Keratinocyte (primary cell): ENCODE measurements around the gene PRR20G. TPM values are rescaled to one million over a fixed set of nuclear protein-coding genes. Genes with fewer than 3 reads are reported as not detected.

Experiments
- DNase-seq: peaks from one replicate; pipeline ENCODE4 v3.0.0-alpha.2; 2011; ENCODE audit warnings: low read depth, missing footprints, low spot score
- FAIRE-seq: peaks from 2 replicates; lab custom pipeline; 2011; peaks lifted over from hg19 to GRCh38; lab: Jason Lieb, UNC
- H2AFZ ChIP-seq: 2 replicates; pipeline ENCODE4 v1.6.0; 2012; ENCODE audit warnings: low read length, control low read depth, inconsistent platforms; ENCODE audit not compliant: control insufficient read depth
- H3K27ac ChIP-seq: 2 replicates; pipeline ENCODE4 v1.5.1; 2011; ENCODE audit warnings: low read length; ENCODE audit not compliant: control insufficient read depth, insufficient read depth
- H3K27me3 ChIP-seq: 3 replicates; pipeline ENCODE4 v1.6.0; 2011; ENCODE audit warnings: low read length; ENCODE audit not compliant: control insufficient read depth, insufficient read depth; ENCODE audit errors: extremely low read depth
- H3K36me3 ChIP-seq, 2 experiments: 2 replicates in 1 of 2; 3 replicates in 1 of 2; pipeline ENCODE4 v1.5.1; 2011; ENCODE audit warnings: low read length in 2 of 2, mild to moderate bottlenecking in 1 of 2; ENCODE audit not compliant: control insufficient read depth in 2 of 2, insufficient read depth in 2 of 2; ENCODE audit errors: extremely low read depth in 1 of 2
- H3K4me1 ChIP-seq: 3 replicates; pipeline ENCODE4 v1.5.1; 2011; ENCODE audit warnings: low read length; ENCODE audit not compliant: control insufficient read depth, insufficient read depth; ENCODE audit errors: extremely low read depth
- H3K4me2 ChIP-seq: 3 replicates; pipeline ENCODE4 v1.6.0; 2011; ENCODE audit warnings: low read depth, low read length; ENCODE audit not compliant: control insufficient read depth, insufficient read depth; ENCODE audit errors: extremely low read depth
- H3K4me3 ChIP-seq, 3 experiments: fragments of 200-600 bp in 1 of 3; sonication (generic) in 1 of 3; 2 replicates in 2 of 3; 3 replicates in 1 of 3; pipeline ENCODE4 v1.5.1; 2011 to 2016; ENCODE audit warnings: low read length in 3 of 3, mild to moderate bottlenecking in 3 of 3, control low read depth in 2 of 3, inconsistent platforms in 1 of 3, low read depth in 1 of 3, mixed read lengths in 1 of 3, mixed run types in 1 of 3, moderate library complexity in 1 of 3; ENCODE audit not compliant: control insufficient read depth in 2 of 3, insufficient read depth in 2 of 3; ENCODE audit errors: extremely low read depth in 1 of 3
- H3K79me2 ChIP-seq: 2 replicates; pipeline ENCODE4 v1.6.0; 2012; ENCODE audit warnings: low read length; ENCODE audit not compliant: control insufficient read depth, insufficient read depth
- H3K9ac ChIP-seq: 3 replicates; pipeline ENCODE4 v1.6.0; 2011; ENCODE audit warnings: low read length; ENCODE audit not compliant: control insufficient read depth, insufficient read depth; ENCODE audit errors: extremely low read depth
- H3K9me1 ChIP-seq: 3 replicates; pipeline ENCODE4 v1.6.0; 2011; ENCODE audit warnings: low read length; ENCODE audit not compliant: control insufficient read depth, insufficient read depth; ENCODE audit errors: extremely low read depth
- H3K9me3 ChIP-seq: 2 replicates; pipeline ENCODE4 v1.5.1; 2012; ENCODE audit warnings: low read depth, low read length; ENCODE audit not compliant: control insufficient read depth
- H4K20me1 ChIP-seq: 3 replicates; pipeline ENCODE4 v1.6.0; 2011; ENCODE audit warnings: low read length; ENCODE audit not compliant: control insufficient read depth, insufficient read depth; ENCODE audit errors: extremely low read depth
- EZH2 ChIP-seq: IDR thresholded peaks from one replicate; pipeline ENCODE4 v1.6.1; 2012; ENCODE audit warnings: inconsistent platforms, mild to moderate bottlenecking, low read length, moderate library complexity
- dilution Hi-C: fragments of 300-500 bp; cut with MboI; formaldehyde crosslinking; loops from one replicate; pipeline ENCODE4 v1.7.0; 2020; ENCODE audit warnings: low sequenced_read_pairs; ENCODE audit not compliant: extremely low pct_ligation_motif_present
- polyA plus RNA-seq, 5 experiments: library from polyadenylated mRNA; depleted of rRNA in 3 of 5; stranded (reverse) in 3 of 5; stranded (forward) in 1 of 5; unstranded in 1 of 5; fragments of >200 nt; gene quantifications; 1 replicate in 1 of 5; 2 replicates in 3 of 5; 3 replicates in 1 of 5; pipeline versions ENCODE4 v1.2.1 to v1.2.3, GENCODE V29; 2011 to 2012; ENCODE audit warnings: missing spikeins in 2 of 5, low read depth in 1 of 5, low replicate concordance in 1 of 5
- TF ChIP-seq, protein P1 (sequence below), 3 experiments: IDR thresholded peaks in 1 of 3; conservative IDR thresholded peaks in 1 of 3; optimal IDR thresholded peaks in 1 of 3; 2 replicates in 2 of 3; 3 replicates in 1 of 3; pipeline versions ENCODE3 to v1.5.1; 2011; ENCODE audit warnings: low read length in 3 of 3, mild to moderate bottlenecking in 3 of 3, moderate library complexity in 2 of 3, control low read depth in 1 of 3, inconsistent platforms in 1 of 3; ENCODE audit not compliant: insufficient read depth in 2 of 3; ENCODE audit errors: extremely low read depth in 1 of 3

PRR20G gene
- polyA plus RNA-seq, 1 donor (not counting 4 experiments of a cell fraction or from before 2014, with no cell fraction given) = not detected

DNA sequence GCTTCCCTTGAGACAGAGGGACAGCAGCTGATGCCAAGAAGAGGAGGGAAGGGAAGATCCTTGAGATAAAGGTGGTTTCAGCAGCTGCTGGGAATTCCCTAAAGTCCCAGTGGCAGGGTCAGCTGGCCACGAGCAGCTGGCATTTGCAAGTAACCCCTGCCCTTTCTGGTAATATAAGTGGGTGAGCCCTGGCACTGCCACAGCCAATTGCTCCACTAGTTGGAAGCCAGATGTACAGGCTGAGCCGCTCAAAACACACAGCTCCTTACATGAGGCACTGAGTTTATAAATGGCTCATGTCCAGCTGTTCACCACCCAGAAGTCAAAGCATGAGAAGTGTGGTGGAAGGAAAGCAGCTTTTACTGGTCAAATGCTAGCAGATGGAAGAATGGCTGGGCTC is 35.4 kb downstream of the PRR20G start:
- DNase-seq (no peak), FAIRE-seq (no peak)
- TF ChIP-seq EZH2 = no peak
- TF ChIP-seq, protein P1, sequence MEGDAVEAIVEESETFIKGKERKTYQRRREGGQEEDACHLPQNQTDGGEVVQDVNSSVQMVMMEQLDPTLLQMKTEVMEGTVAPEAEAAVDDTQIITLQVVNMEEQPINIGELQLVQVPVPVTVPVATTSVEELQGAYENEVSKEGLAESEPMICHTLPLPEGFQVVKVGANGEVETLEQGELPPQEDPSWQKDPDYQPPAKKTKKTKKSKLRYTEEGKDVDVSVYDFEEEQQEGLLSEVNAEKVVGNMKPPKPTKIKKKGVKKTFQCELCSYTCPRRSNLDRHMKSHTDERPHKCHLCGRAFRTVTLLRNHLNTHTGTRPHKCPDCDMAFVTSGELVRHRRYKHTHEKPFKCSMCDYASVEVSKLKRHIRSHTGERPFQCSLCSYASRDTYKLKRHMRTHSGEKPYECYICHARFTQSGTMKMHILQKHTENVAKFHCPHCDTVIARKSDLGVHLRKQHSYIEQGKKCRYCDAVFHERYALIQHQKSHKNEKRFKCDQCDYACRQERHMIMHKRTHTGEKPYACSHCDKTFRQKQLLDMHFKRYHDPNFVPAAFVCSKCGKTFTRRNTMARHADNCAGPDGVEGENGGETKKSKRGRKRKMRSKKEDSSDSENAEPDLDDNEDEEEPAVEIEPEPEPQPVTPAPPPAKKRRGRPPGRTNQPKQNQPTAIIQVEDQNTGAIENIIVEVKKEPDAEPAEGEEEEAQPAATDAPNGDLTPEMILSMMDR (optimal IDR thresholded peaks at IDR 0.05 in 1 of 3, IDR thresholded peaks at IDR 0.05 in 1 of 3, conservative IDR thresholded peaks at IDR 0.05 in 1 of 3; ENCODE audit: extremely low read depth in 1 of 3, insufficient read depth in 2 of 3, low read length in 3 of 3) = no peak
- Histone ChIP-seq H3K4me1 (no peaks in the 10 kb centered on the region), H3K9me1 (no peaks in the 10 kb centered on the region), H3K9me3 (no peaks in the 10 kb centered on the region), H4K20me1 (no peaks in the 10 kb centered on the region), H3K4me3 (no peak overlapping the region), H3K27me3 (no peaks in the 10 kb centered on the region), H3K79me2 (no peaks in the 10 kb centered on the region), H3K36me3 (no peaks in the 10 kb centered on the region), H3K9ac (no peak overlapping the region), H3K27ac (no peak overlapping the region), H2AFZ (no peak overlapping the region), H3K4me2 (no peak overlapping the region)
- dilution Hi-C loops = no loop called here

DNA sequence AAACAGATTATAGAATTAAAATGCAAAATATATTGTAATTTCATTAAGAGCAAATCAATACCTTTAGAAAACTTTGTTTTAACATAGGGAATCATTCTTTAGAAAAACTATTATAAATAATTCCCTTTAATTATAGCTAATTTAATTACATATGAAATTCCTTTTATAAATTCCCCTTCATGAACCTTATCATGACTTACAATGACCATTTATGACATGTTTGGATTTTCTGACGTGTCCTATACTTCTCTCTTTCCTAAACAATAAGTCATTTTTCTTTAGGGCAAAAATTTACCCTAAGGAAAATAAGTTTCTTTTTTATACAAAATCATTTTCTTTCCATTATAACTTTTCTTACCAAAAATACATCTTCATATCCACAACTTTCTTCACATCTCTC is 37.8 kb downstream of the PRR20G start:
- FAIRE-seq (no peak), DNase-seq (no peak)
- Histone ChIP-seq H3K9me1 (no peaks in the 10 kb centered on the region), H4K20me1 (no peaks in the 10 kb centered on the region), H3K4me3 (no peak overlapping the region), H3K9ac (no peak overlapping the region), H3K36me3 (no peaks in the 10 kb centered on the region), H3K9me3 (no peaks in the 10 kb centered on the region), H3K4me2 (no peak overlapping the region), H3K27ac (no peak overlapping the region), H3K79me2 (no peaks in the 10 kb centered on the region), H3K27me3 (no peaks in the 10 kb centered on the region), H3K4me1 (no peaks in the 10 kb centered on the region), H2AFZ (no peak overlapping the region)
- TF ChIP-seq, protein P1 (optimal IDR thresholded peaks at IDR 0.05 in 1 of 3, IDR thresholded peaks at IDR 0.05 in 1 of 3, conservative IDR thresholded peaks at IDR 0.05 in 1 of 3; ENCODE audit: extremely low read depth in 1 of 3, insufficient read depth in 2 of 3, low read length in 3 of 3) = no peak
- no peak for TF ChIP-seq EZH2
- dilution Hi-C loops = no loop called here
